Measurements from ENCODE around the gene FIGNL2.

GRCh38 chr12:51871126-51871525 lies 22.6 kb upstream of the FIGNL2 start:
- no peak for TF ChIP-seq EZH2 (IDR thresholded peaks at IDR 0.05)
- no peak for TF ChIP-seq CTCF (IDR thresholded peaks at IDR 0.05)
